Ovary (tissue), 9 donors: ENCODE data around the gene NDST1. TPM values are rescaled to one million over a fixed set of nuclear protein-coding genes. Genes with fewer than 3 reads are reported as not detected.
A peak's percentile ranks its signal among the peaks of the same experiment; 100 is the strongest.

Experiments used
- DNase-seq, 5 donors: peaks; one replicate each; pipeline ENCODE4 v3.0.0-alpha.2; 2019 to 2020
- H3K27ac ChIP-seq, 2 donors: fragments of 200-600 bp; one replicate each; pipeline versions ENCODE4 v1.5.1 to v1.8.0; 2019 to 2022
- H3K27me3 ChIP-seq: fragments of 200-600 bp; one replicate; pipeline ENCODE4 v1.8.0; 2022
- H3K36me3 ChIP-seq: fragments of 200-600 bp; sonication (generic); one replicate; pipeline ENCODE4 v1.5.1; 2019
- H3K4me1 ChIP-seq: one replicate; pipeline ENCODE4 v1.8.1; 2013; ENCODE audit warnings: mild to moderate bottlenecking, moderate library complexity; ENCODE audit not compliant: insufficient read depth
- H3K4me3 ChIP-seq: fragments of 200-600 bp; sonication (generic); one replicate; pipeline ENCODE4 v1.5.1; 2017
- H3K9me3 ChIP-seq, 2 donors: fragments of 200-600 bp in 1 of 2; sonication (generic) in 1 of 2; one replicate each; pipeline versions ENCODE4 v1.5.1 to v1.8.1; 2013 to 2019; ENCODE audit warnings: mild to moderate bottlenecking in 1 of 2, moderate library complexity in 1 of 2
- EP300 ChIP-seq: sonication (generic); formaldehyde crosslinking; IDR thresholded peaks from one replicate; pipeline ENCODE4 v1.6.1; 2017; ENCODE audit warnings: antibody characterized with exemption
- POLR2A ChIP-seq: fragments of 450-650 bp; IDR thresholded peaks from one replicate; pipeline ENCODE4 v1.6.1; 2017; ENCODE audit warnings: antibody characterized with exemption, mild to moderate bottlenecking, moderate library complexity
- WGBS, 3 donors: extraction: QIAGEN DNeasy Blood & Tissue Kit in 1 of 3; methylation state at CpG; one replicate each; pipeline versions ENCODE4 v1.1.5 to v1.1.7; 2013 to 2017; 5-methylcytosine and 5-hydroxymethylcytosine counted together
- intact Hi-C, 4 donors: fragments of 100-400 bp; cut with DNase I; formaldehyde crosslinking; loops; one replicate each; pipeline versions ENCODE4 v1.11.0 to v1.15.1; 2022 to 2023
- polyA plus RNA-seq, 2 donors: library from polyadenylated mRNA; stranded (reverse); fragments of 200-250 nt in 1 of 2; fragments of 350-450 nt in 1 of 2; fragmentation: Illumina TruSeq in 1 of 2; extraction: RNeasy Lipid Tissue Mini Kit (QIAGEN cat#74804) in 1 of 2; gene quantifications; one replicate each; pipeline ENCODE4 v1.2.3, GENCODE V29; 2013 to 2014
- total RNA-seq, 7 donors: library from RNA; depleted of rRNA in 2 of 7; stranded (reverse); fragments of >200 nt in 2 of 7; fragmentation: NEBNext Ultra II Directional in 3 of 7; extraction: Animal tissue kit (Norgen Biotek cat#: 25700) in 3 of 7; gene quantifications; one replicate each; pipeline versions ENCODE4 v1.1.0 to v1.2.4, GENCODE V29; 2016 to 2023
- TF ChIP-seq, protein P1 (sequence below), 3 donors: fragments of 450-650 bp in 2 of 3; fragments of 200-600 bp in 1 of 3; IDR thresholded peaks; one replicate each; pipeline versions ENCODE4 v1.5.1 to v1.8.0; 2016 to 2022; ENCODE audit warnings: antibody characterized with exemption in 3 of 3, mild to moderate bottlenecking in 1 of 3
- donor health status: DM: no; HTN: no; CAD: no; lungs with moderate emphysema.
- donor health status: DM: no; HTN: no; CAD: no.
- donor health status: Bipolar disorder and iron deficiency.
- donor health status: DM: yes; HTN: yes; CAD: no.
- donor health status: DM: no; HTN: no; CAD: no.
- donor health status: DM: yes; HTN: yes; CAD: no.

Gene NDST1
- total and polyA plus RNA-seq, 9 donors = 31.0 to 139 (median 90.3) TPM

DNA sequence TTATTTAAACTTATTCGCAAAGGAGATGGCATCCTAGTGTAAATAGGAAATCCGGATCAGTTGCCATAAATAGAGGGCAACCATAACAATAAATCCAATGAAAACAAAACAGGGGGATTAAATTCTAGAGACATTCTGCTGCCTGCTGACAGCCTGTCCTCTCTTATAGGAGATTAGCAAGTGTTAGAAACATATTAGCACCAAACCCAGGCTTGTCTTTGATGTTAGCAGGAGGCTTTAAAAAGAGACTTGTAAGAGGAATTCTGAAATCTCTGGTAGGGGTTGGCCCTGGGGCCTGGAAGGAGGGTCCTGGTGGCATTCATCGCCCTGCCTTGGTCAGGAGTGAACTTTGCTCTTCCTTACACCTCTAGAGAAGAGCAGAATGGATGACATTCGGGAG, 21.6 kb downstream of the NDST1 start:
- H3K9me3 ChIP-seq = no peaks in the 10 kb centered on the region
- H3K27me3 ChIP-seq = no peaks in the 10 kb centered on the region
- TF ChIP-seq EP300 (no peak), POLR2A (no peak)
- TF ChIP-seq, protein P1, sequence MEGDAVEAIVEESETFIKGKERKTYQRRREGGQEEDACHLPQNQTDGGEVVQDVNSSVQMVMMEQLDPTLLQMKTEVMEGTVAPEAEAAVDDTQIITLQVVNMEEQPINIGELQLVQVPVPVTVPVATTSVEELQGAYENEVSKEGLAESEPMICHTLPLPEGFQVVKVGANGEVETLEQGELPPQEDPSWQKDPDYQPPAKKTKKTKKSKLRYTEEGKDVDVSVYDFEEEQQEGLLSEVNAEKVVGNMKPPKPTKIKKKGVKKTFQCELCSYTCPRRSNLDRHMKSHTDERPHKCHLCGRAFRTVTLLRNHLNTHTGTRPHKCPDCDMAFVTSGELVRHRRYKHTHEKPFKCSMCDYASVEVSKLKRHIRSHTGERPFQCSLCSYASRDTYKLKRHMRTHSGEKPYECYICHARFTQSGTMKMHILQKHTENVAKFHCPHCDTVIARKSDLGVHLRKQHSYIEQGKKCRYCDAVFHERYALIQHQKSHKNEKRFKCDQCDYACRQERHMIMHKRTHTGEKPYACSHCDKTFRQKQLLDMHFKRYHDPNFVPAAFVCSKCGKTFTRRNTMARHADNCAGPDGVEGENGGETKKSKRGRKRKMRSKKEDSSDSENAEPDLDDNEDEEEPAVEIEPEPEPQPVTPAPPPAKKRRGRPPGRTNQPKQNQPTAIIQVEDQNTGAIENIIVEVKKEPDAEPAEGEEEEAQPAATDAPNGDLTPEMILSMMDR (IDR thresholded peaks at IDR 0.05) = no peak
- H3K4me3 ChIP-seq = no peak overlapping the region
- peaks cover 15% of the 10 kb centered on the region for H3K4me1 ChIP-seq
- intact Hi-C loops = loop anchor here in 1 of 4 donors (5.0 kb wide), 1 partner anchor 37 kb away; no protein-coding TSS in a partner anchor
- no peaks in the 10 kb centered on the region for H3K36me3 ChIP-seq
- no peak for DNase-seq
- WGBS, 3 donors = 69 to 78% (median 72%) methylated on average over 4 of the region's 4 CpGs
- H3K27ac ChIP-seq = peak overlapping the region in 1 of 2 donors; percentile 52

DNA sequence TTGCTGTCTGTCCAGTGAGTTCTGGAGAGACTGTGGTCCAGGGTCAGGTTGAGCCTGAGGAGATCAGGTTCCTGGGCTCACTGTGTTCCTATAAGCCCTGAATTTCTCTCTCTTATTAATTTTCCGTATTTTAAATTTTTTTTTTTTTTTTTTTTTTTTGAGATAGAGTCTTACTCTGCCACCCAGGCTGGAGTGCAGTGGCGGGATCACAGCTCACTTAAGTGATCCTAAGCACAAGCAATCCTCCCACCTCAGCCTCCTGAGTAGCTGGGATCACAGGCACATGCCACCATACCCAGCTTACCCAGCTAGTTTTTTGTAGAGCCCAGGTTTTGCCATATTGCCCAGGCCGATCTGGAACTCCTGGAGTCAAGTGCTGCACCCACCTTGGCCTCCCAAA, 22.5 kb downstream of the NDST1 start:
- Histone ChIP-seq H3K27ac (peak overlapping the region in 1 of 2 donors; percentile 52), H3K4me3 (no peak overlapping the region), H3K9me3 (no peaks in the 10 kb centered on the region), H3K4me1 (peaks cover 21% of the 10 kb centered on the region), H3K27me3 (no peaks in the 10 kb centered on the region), H3K36me3 (no peaks in the 10 kb centered on the region)
- no peak for DNase-seq
- 67 to 77% (median 73%) methylated on average over 3 of the region's 3 CpGs for WGBS, 3 donors
- intact Hi-C loops = no loop called here
- TF ChIP-seq POLR2A (no peak), EP300 (no peak)
- TF ChIP-seq, protein P1 (IDR thresholded peaks at IDR 0.05) = no peak

DNA sequence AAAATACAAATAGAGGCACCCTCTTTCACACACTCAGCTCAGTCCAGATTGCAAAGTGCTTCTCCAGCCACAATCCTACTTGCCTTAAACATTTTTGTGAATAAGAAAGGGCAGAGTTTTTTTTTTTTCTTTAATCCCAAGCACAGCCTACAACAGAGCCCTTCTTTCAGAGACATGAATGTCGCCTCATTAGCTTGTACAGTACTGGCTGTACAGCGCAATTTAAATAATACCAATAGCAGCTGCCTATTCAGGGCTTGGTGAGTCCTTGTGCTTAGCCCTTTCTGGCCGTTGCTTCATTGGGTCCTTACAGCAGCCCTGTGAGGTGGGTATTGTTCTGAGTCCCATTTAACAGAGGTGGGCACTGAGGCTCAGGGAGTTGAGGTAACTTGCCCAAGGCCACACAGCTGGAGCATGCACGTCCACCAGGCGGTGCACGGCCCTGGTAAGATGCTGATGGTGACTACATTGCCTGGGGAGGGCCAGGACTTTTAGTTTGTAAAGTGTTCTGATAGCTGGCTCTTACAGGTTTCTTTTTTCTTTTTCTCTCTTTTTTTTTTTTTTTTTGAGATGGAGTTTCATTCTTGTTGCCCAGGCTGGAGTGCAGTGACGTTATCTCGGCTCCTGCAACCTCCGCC, 23.1 kb downstream of the NDST1 start:
- TF ChIP-seq, protein P1 (IDR thresholded peaks at IDR 0.05) = no peak
- no peak for TF ChIP-seq EP300
- TF ChIP-seq POLR2A = no peak
- Histone ChIP-seq H3K27ac (no peak overlapping the region), H3K9me3 (no peaks in the 10 kb centered on the region), H3K36me3 (no peaks in the 10 kb centered on the region), H3K4me3 (no peak overlapping the region), H3K4me1 (peaks cover 25% of the 10 kb centered on the region), H3K27me3 (no peaks in the 10 kb centered on the region)
- DNase-seq = no peak
- intact Hi-C loops = no loop called here
- WGBS, 3 donors = 82 to 92% (median 85%) methylated on average over 9 of the region's 9 CpGs

DNA sequence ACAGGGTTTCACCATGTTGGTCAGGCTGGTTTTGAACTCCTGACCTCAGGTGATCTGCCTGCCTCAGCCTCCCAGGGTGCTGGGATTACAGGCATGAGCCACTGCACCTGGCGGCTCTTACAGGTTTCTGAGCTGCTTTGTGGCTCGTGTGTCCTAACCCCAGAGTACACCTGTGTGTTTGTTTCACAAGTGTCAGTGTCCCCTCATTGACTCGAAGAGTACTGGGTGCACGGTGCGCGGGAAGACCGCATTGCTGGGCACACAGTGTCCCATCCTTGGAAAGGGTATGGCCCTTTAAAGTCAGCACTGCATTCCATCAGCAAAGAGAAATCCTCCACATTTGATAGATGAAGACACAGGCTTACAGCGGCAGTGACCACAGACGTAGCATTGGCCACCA, 23.8 kb downstream of the NDST1 start:
- Histone ChIP-seq H3K9me3 (no peaks in the 10 kb centered on the region), H3K4me3 (no peak overlapping the region), H3K27ac (peak overlapping the region in 1 of 2 donors; percentile 38), H3K27me3 (no peaks in the 10 kb centered on the region), H3K36me3 (no peaks in the 10 kb centered on the region), H3K4me1 (peaks cover 23% of the 10 kb centered on the region)
- no peak for DNase-seq
- 83 to 93% (median 92%) methylated on average over 9 of the region's 9 CpGs for WGBS, 3 donors
- intact Hi-C loops = no loop called here
- no peak for TF ChIP-seq POLR2A
- TF ChIP-seq EP300 = no peak
- TF ChIP-seq, protein P1 (IDR thresholded peaks at IDR 0.05) = no peak
